Mesothelial cell of epicardium (in vitro differentiated cells): Measurements from ENCODE around the gene INPPL1. TPM values are rescaled to one million over a fixed set of nuclear protein-coding genes. Genes with fewer than 3 reads are reported as not detected.
"Not testable (repeated sequence)": the region's sequence is repeated elsewhere in the genome, so short reads cannot be mapped to it uniquely, and the experiment has no call there.

Source experiments
- DNase-seq, 2 experiments: peaks; one replicate each; pipeline ENCODE4 v3.0.0; 2021; ENCODE audit warnings: low spot score in 2 of 2; ENCODE audit not compliant: unreplicated experiment in 2 of 2
- H3K27ac Mint-ChIP-seq: 2 replicates; pipeline ENCODE4 v1.8.0; 2021; ENCODE audit warnings: mixed read lengths
- H3K27me3 Mint-ChIP-seq: 2 replicates; pipeline ENCODE4 v1.8.0; 2021; ENCODE audit warnings: low read depth, mixed read lengths
- H3K36me3 Mint-ChIP-seq: 2 replicates; pipeline ENCODE4 v1.8.0; 2021; ENCODE audit warnings: mixed read lengths
- H3K4me1 Mint-ChIP-seq: 2 replicates; pipeline ENCODE4 v1.8.0; 2021; ENCODE audit warnings: mixed read lengths
- H3K4me3 Mint-ChIP-seq: 2 replicates; pipeline ENCODE4 v1.8.0; 2021; ENCODE audit warnings: mild to moderate bottlenecking, moderate library complexity, mixed read lengths
- H3K9me3 Mint-ChIP-seq: 2 replicates; pipeline ENCODE4 v1.8.0; 2021; ENCODE audit warnings: mixed read lengths
- total RNA-seq: library from RNA; stranded (reverse); gene quantifications from 3 replicates; pipeline ENCODE4 v1.2.1, GENCODE V29; 2021
- TF ChIP-seq, protein P1 (sequence below): fragments of 200-600 bp; sonication (generic); IDR thresholded peaks from one replicate; pipeline ENCODE4 v1.5.0; 2021; ENCODE audit warnings: antibody characterized with exemption; ENCODE audit not compliant: unreplicated experiment

The INPPL1 gene
- total RNA-seq, 1 donor from 2014 or later: 299 TPM

DNA sequence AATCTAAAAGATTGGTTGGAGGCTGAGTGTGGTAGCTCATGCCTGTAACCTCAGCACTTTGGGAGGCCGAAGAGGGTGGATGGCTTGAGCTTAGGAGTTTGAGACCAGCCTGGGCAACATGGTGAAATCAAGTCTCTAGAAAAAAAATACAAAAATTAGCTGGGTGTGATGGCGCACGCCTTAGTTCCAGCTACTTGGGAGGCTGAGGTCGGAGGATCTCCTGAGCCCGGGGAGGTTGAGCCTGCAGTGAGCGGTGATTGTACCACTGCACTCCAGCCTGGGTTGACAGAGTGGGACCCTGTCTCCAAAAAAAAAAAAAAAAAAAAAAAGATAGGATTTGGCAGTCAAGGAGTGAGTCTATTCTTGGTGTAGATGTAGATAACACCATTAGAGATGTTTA lies 22.0 kb upstream of the INPPL1 start:
- Mint-ChIP-seq H3K36me3 (no peaks in the 10 kb centered on the region), H3K27ac (no peak overlapping the region), H3K9me3 (no peaks in the 10 kb centered on the region), H3K27me3 (no peaks in the 10 kb centered on the region), H3K4me1 (no peaks in the 10 kb centered on the region), H3K4me3 (no peak overlapping the region)
- no peak for DNase-seq
- TF ChIP-seq, protein P1, sequence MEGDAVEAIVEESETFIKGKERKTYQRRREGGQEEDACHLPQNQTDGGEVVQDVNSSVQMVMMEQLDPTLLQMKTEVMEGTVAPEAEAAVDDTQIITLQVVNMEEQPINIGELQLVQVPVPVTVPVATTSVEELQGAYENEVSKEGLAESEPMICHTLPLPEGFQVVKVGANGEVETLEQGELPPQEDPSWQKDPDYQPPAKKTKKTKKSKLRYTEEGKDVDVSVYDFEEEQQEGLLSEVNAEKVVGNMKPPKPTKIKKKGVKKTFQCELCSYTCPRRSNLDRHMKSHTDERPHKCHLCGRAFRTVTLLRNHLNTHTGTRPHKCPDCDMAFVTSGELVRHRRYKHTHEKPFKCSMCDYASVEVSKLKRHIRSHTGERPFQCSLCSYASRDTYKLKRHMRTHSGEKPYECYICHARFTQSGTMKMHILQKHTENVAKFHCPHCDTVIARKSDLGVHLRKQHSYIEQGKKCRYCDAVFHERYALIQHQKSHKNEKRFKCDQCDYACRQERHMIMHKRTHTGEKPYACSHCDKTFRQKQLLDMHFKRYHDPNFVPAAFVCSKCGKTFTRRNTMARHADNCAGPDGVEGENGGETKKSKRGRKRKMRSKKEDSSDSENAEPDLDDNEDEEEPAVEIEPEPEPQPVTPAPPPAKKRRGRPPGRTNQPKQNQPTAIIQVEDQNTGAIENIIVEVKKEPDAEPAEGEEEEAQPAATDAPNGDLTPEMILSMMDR: no peak

DNA sequence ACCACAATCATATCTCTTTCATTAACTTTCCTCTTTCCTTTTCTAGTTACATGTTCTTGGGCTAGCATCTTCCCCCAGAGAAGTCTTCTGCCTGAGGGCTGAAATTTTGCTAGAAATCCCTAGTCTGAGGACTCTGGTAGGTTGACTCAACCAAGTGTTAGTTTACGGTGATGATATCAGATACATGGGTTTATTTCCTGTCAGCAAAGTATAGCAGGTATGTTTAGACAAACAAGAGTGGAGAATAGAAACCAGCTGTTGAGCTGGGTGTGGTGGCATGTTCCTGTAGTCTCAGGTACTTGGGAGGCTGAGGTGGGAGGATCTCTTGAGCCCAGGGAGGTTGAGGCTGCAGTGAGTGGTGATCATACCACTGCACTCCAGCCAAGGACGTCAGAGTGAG lies 21.4 kb upstream of the INPPL1 start:
- DNase-seq: no peak
- Mint-ChIP-seq H3K36me3 (no peaks in the 10 kb centered on the region), H3K9me3 (no peaks in the 10 kb centered on the region), H3K27me3 (no peaks in the 10 kb centered on the region), H3K4me3 (no peak overlapping the region), H3K4me1 (no peaks in the 10 kb centered on the region), H3K27ac (no peak overlapping the region)
- TF ChIP-seq, protein P1: no peak

DNA sequence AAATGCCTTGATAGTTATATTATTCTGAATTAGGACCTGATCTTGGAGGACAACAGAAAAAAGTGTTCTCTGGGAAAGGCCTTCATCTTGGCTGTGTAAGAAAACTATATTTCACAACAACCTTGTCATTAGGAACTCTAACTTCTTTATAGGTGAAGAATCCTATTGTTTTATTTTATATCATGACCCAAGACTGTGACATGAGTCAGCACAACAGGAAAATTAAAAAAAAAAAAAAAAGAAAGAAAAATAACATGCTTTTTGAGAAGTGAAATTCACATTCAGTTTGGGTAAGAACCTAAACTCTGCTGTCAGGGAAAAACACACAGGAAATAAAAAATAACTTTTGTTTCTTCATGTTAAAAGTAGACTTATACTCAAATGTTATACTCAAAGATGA lies 19.7 kb upstream of the INPPL1 start:
- DNase-seq: no peak
- H3K36me3 Mint-ChIP-seq: no peaks in the 10 kb centered on the region
- no peaks in the 10 kb centered on the region for H3K4me1 Mint-ChIP-seq
- no peak overlapping the region for H3K4me3 Mint-ChIP-seq
- TF ChIP-seq, protein P1: no peak
- no peak overlapping the region for H3K27ac Mint-ChIP-seq
- H3K9me3 Mint-ChIP-seq: peaks cover 11% of the 10 kb centered on the region
- no peaks in the 10 kb centered on the region for H3K27me3 Mint-ChIP-seq

DNA sequence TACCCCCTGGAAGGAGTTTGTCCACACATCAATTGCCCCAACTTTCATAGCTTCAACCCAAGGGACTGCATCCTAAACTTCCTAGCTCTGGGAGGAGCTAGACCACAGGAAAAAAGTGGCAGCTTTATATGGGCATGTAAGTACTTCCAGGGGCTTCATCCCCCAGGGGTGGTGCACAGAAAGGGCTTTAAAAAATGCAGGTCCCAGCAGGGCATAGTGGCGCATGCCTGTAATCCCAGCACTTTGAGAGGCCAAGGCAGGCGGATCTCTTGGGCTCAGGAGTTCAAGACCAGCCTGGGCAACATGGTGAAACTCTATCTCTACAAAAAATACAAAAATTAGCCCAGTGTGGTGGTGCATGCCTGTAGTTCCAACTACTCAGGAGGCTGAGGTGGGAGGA lies 17.8 kb upstream of the INPPL1 start:
- H3K4me3 Mint-ChIP-seq, H3K36me3 Mint-ChIP-seq, DNase-seq, H3K27ac Mint-ChIP-seq, H3K4me1 Mint-ChIP-seq, H3K27me3 Mint-ChIP-seq: not testable (repeated sequence)
- H3K9me3 Mint-ChIP-seq: peaks cover 17% of the 10 kb centered on the region

DNA sequence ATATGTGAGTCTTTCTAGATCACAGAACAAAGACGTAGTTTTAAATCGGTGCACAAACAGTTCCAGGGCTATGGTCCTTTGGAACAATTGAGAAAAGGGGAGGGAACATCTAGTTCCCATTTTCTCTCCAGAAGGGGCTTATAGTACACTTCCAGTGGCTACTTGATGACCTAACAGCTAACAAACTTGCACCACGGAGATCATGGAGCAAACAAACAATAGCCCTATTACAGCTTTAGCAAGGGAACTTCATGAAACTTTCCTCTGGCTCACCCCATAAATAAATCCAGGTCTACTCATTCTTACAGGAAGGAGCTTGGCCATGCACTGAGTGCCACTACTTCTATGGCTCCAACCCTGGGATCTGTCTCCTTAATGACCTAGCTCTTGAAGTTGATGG lies 16.3 kb upstream of the INPPL1 start:
- Mint-ChIP-seq H3K36me3 (no peaks in the 10 kb centered on the region), H3K27me3 (peaks cover 8% of the 10 kb centered on the region), H3K4me3 (no peak overlapping the region), H3K27ac (no peak overlapping the region), H3K4me1 (no peaks in the 10 kb centered on the region), H3K9me3 (peaks cover 17% of the 10 kb centered on the region)
- DNase-seq: peak in 1 of 2 experiments; percentile 5
- TF ChIP-seq, protein P1: no peak

DNA sequence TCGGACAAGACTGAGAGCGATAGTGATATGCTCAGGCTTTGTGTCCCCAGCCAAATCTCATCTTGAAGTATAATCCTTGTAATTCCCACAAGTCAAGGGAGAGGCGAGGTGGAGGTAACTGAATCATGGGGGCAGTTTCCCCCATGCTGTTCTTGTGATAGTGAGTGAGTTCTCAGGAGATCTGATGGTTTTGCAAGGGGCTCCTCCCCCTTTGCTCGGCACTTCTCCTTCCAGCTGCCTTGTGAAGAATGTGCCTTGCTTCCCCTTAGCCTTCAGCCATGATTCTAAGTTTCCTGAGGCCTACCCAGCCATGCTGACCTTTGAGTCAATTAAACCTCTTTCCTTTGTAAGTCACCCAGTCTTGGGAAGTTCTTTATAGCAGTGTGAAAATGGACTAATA lies 15.5 kb upstream of the INPPL1 start:
- Mint-ChIP-seq H3K4me1 (no peaks in the 10 kb centered on the region), H3K27me3 (peaks cover 13% of the 10 kb centered on the region), H3K36me3 (no peaks in the 10 kb centered on the region), H3K9me3 (peaks cover 17% of the 10 kb centered on the region), H3K4me3 (no peak overlapping the region), H3K27ac (no peak overlapping the region)
- peak in 1 of 2 experiments; percentile 7 for DNase-seq
- TF ChIP-seq, protein P1: no peak
